ENCODE data around the gene HOXA6.
A peak's percentile ranks its signal among the peaks of the same experiment; 100 is the strongest.

The HOXA6 gene

GRCh38 chr7:27171637-27172314, 24.2 kb upstream of the HOXA6 start:
- Histone ChIP-seq H2AFZ (ENCODE audit: low read depth, low read length) (no peak overlapping the region), H3K4me1 (ENCODE audit: insufficient read depth, low read length) (no peaks in the 10 kb centered on the region), H3K27me3 (ENCODE audit: insufficient read depth, low read length, poor library complexity) (peaks cover 7% of the 10 kb centered on the region), H4K20me1 (ENCODE audit: insufficient read depth, low read length) (no peaks in the 10 kb centered on the region), H3K27ac (ENCODE audit: low read length) (no peak overlapping the region), H3K79me2 (ENCODE audit: insufficient read depth, low read length) (no peaks in the 10 kb centered on the region), H3K9ac (ENCODE audit: low read depth, low read length) (no peak overlapping the region), H3K4me2 (ENCODE audit: insufficient read depth, low read length) (no peak overlapping the region), H3K9me3 (ENCODE audit: insufficient read depth, low read length, severe bottlenecking) (no peaks in the 10 kb centered on the region), H3K4me3 (ENCODE audit: low read depth in 1 of 2, low read length in 2 of 2) (no peak overlapping the region), H3K36me3 (ENCODE audit: insufficient read depth, low read length) (no peaks in the 10 kb centered on the region)
- DNase-seq (no peak), ATAC-seq (ENCODE audit: insufficient read depth, low read depth) (0 out of 3 replicates have a peak, but pooled peaks have one; percentile 37)
- no peak for TF ChIP-seq EZH2 (IDR thresholded peaks at IDR 0.05; ENCODE audit: borderline replicate concordance, low read depth, low read length, severe bottlenecking)
- TF ChIP-seq CTCF (IDR thresholded peaks at IDR 0.05; ENCODE audit: borderline replicate concordance, extremely low read depth, low read length, poor library complexity, severe bottlenecking): peak; percentile 5

- H3K27ac ChIP-seq (ENCODE audit: low read length): no peak overlapping the region
- no peak overlapping the region for H2AFZ ChIP-seq (ENCODE audit: low read depth, low read length)
- no peaks in the 10 kb centered on the region for H3K9me3 ChIP-seq (ENCODE audit: insufficient read depth, low read length, severe bottlenecking)
- no peaks in the 10 kb centered on the region for H4K20me1 ChIP-seq (ENCODE audit: insufficient read depth, low read length)
- TF ChIP-seq EZH2 (IDR thresholded peaks at IDR 0.05; ENCODE audit: borderline replicate concordance, low read depth, low read length, severe bottlenecking): no peak
- no peak for TF ChIP-seq CTCF (IDR thresholded peaks at IDR 0.05; ENCODE audit: borderline replicate concordance, extremely low read depth, low read length, poor library complexity, severe bottlenecking)
- no peaks in the 10 kb centered on the region for H3K36me3 ChIP-seq (ENCODE audit: insufficient read depth, low read length)
- H3K4me1 ChIP-seq (ENCODE audit: insufficient read depth, low read length): no peaks in the 10 kb centered on the region
- H3K4me2 ChIP-seq (ENCODE audit: insufficient read depth, low read length): no peak overlapping the region
- H3K9ac ChIP-seq (ENCODE audit: low read depth, low read length): no peak overlapping the region
- ATAC-seq (ENCODE audit: insufficient read depth, low read depth) (no peak), DNase-seq (no peak)
- H3K27me3 ChIP-seq (ENCODE audit: insufficient read depth, low read length, poor library complexity): peaks cover 7% of the 10 kb centered on the region
- no peaks in the 10 kb centered on the region for H3K79me2 ChIP-seq (ENCODE audit: insufficient read depth, low read length)
- H3K4me3 ChIP-seq (ENCODE audit: low read depth in 1 of 2, low read length in 2 of 2): no peak overlapping the region
These were observed 23.7 kb upstream of the HOXA6 start for GRCh38 chr7:27171325-27171636.

DNA sequence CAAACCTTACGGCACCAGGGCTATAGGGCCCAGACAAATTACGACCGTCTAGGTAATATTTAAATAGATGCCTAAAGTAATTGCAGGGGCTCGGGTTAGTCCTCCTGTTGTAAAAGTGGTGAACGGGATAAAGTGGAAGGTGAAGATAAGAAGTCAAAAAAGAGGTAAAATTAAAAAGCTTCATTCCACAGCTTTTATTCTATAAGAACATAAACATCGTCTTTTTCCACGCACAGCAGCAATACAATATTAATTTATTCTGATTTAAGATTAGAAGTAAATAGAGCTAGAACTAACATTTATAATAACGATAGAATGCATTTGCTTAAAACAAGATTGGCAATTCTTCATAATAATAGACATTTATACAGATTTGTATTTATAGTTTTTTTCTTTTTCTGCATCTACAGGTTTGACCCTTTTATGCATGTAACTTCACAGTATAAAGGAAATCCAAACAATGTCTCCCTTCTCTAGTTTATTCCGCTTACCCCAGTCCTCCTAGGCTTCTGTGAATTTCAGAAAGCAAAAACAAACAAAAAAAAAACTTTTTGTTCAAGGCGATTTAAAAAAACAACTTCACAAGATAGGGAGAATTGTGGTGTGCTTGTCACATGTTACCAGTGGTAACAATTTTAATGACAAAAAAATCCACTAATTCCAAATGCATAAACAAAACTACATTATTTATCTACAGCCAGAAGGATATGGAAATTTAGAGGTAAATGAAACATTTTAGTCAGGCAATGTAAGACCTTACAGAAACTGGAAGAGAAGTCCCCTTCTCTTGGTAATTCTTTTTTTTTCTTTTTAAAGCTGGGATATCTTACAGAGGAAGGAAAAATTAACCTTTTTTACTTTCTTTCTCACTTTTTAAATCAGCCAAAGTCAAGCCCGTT, 23.1 kb upstream of the HOXA6 start:
- H4K20me1 ChIP-seq (ENCODE audit: insufficient read depth, low read length): no peaks in the 10 kb centered on the region
- H3K9ac ChIP-seq (ENCODE audit: low read depth, low read length): no peak overlapping the region
- no peak overlapping the region for H2AFZ ChIP-seq (ENCODE audit: low read depth, low read length)
- no peaks in the 10 kb centered on the region for H3K36me3 ChIP-seq (ENCODE audit: insufficient read depth, low read length)
- no peak overlapping the region for H3K4me2 ChIP-seq (ENCODE audit: insufficient read depth, low read length)
- no peaks in the 10 kb centered on the region for H3K79me2 ChIP-seq (ENCODE audit: insufficient read depth, low read length)
- peaks cover 7% of the 10 kb centered on the region for H3K27me3 ChIP-seq (ENCODE audit: insufficient read depth, low read length, poor library complexity)
- no peak for DNase-seq
- no peak overlapping the region for H3K27ac ChIP-seq (ENCODE audit: low read length)
- H3K9me3 ChIP-seq (ENCODE audit: insufficient read depth, low read length, severe bottlenecking): no peaks in the 10 kb centered on the region
- no peak overlapping the region for H3K4me3 ChIP-seq (ENCODE audit: low read depth in 1 of 2, low read length in 2 of 2)
- no peak for ATAC-seq (ENCODE audit: insufficient read depth, low read depth)
- TF ChIP-seq EZH2 (IDR thresholded peaks at IDR 0.05; ENCODE audit: borderline replicate concordance, low read depth, low read length, severe bottlenecking): no peak
- TF ChIP-seq CTCF (IDR thresholded peaks at IDR 0.05; ENCODE audit: borderline replicate concordance, extremely low read depth, low read length, poor library complexity, severe bottlenecking): no peak
- no peaks in the 10 kb centered on the region for H3K4me1 ChIP-seq (ENCODE audit: insufficient read depth, low read length)

Measured in DND-41 (cell line).